IMR-90 (cell line): ENCODE measurements around the gene RHOU.

ENCODE experiments used
- POLR2A ChIP-seq: IDR thresholded peaks from 2 replicates; pipeline ENCODE4 v1.6.1; 2012; ENCODE audit warnings: mild to moderate bottlenecking, low read depth, low read length
- RAD21 ChIP-seq: IDR thresholded peaks from 2 replicates; pipeline ENCODE4 v1.6.1; 2012; ENCODE audit warnings: low read length, improper control_type of control experiment
- TF ChIP-seq, protein P1 (sequence below): conservative IDR thresholded peaks from 2 replicates; pipeline ENCODE4 v1.5.1; 2012; ENCODE audit warnings: mild to moderate bottlenecking, low read depth, low read length, improper control_type of control experiment

DNA sequence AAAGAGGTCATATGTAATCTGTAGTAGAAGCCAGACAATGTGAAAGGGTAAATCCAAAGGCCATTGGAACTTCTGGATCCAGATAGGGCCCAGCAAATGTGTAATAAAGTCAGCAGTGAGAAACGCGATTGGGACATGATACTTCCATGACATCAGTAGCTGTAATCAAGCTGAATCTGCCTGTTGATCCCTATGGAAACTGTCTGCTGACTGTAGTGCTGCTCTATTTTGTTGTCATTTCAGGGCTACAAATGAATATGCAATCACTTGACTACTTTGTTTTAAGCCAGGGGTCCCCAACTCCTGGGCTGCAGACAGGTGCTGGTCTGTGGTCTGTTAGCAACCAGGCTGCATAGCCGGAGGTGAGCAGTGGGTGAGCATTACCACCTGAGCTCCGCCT, 46.0 kb upstream of the RHOU start:
- no peak for TF ChIP-seq POLR2A
- TF ChIP-seq, protein P1, sequence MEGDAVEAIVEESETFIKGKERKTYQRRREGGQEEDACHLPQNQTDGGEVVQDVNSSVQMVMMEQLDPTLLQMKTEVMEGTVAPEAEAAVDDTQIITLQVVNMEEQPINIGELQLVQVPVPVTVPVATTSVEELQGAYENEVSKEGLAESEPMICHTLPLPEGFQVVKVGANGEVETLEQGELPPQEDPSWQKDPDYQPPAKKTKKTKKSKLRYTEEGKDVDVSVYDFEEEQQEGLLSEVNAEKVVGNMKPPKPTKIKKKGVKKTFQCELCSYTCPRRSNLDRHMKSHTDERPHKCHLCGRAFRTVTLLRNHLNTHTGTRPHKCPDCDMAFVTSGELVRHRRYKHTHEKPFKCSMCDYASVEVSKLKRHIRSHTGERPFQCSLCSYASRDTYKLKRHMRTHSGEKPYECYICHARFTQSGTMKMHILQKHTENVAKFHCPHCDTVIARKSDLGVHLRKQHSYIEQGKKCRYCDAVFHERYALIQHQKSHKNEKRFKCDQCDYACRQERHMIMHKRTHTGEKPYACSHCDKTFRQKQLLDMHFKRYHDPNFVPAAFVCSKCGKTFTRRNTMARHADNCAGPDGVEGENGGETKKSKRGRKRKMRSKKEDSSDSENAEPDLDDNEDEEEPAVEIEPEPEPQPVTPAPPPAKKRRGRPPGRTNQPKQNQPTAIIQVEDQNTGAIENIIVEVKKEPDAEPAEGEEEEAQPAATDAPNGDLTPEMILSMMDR, result no peak
- no peak for TF ChIP-seq RAD21
